ENCODE data around the gene RANBP2.
"Not testable (repeated sequence)": the region's sequence is repeated elsewhere in the genome, so short reads cannot be mapped to it uniquely, and the experiment has no call there.

- not testable (repeated sequence) for TF ChIP-seq CTCF, POLR2A (IDR thresholded peaks at IDR 0.05)
Observed at GRCh38 chr2:108762618-108763017, 43.3 kb downstream of the RANBP2 start.
